H1 (cell line): Measurements from ENCODE around the gene PTK6. TPM values are rescaled to one million over a fixed set of nuclear protein-coding genes. Genes with fewer than 3 reads are reported as not detected.
A peak's percentile ranks its signal among the peaks of the same experiment; 100 is the strongest.

Experiments used
- CTCF ChIA-PET: fragments of 300-600 bp; sonication (Branson Sonifier 250); formaldehyde crosslinking; loops from one replicate; lab custom pipeline; 2021; ENCODE audit not compliant: partially characterized antibody; lab: Charles Lee
- POLR2A ChIA-PET: fragments of 300-600 bp; sonication (Branson Sonifier 250); formaldehyde crosslinking; loops from one replicate; lab custom pipeline; 2021; ENCODE audit warnings: inconsistent platforms; ENCODE audit not compliant: partially characterized antibody; lab: Charles Lee
- DNase-seq, 2 experiments: peaks; one replicate each; pipeline versions ENCODE4 v3.0.0 to v3.0.0-alpha.2; 2010 to 2022; ENCODE audit warnings: low spot score in 2 of 2, low read depth in 1 of 2, mixed read lengths in 1 of 2
- FAIRE-seq: peaks from 2 replicates; lab custom pipeline; 2011; peaks lifted over from hg19 to GRCh38; lab: Jason Lieb, UNC
- H2AFZ ChIP-seq: 2 replicates; pipeline ENCODE4 v1.8.1; 2012; ENCODE audit warnings: low read length, inconsistent platforms
- H2AK5ac ChIP-seq: 2 replicates; pipeline ENCODE4 v1.6.1; 2013; ENCODE audit warnings: low read depth, low read length
- H2BK120ac ChIP-seq: replicated peaks from 2 replicates; pipeline ENCODE3; 2013; ENCODE audit warnings: low read depth, low read length, inconsistent platforms
- H2BK12ac ChIP-seq: 2 replicates; pipeline ENCODE4 v1.6.1; 2013; ENCODE audit warnings: low read depth, low read length
- H2BK15ac ChIP-seq: 2 replicates; pipeline ENCODE4 v1.6.1; 2013; ENCODE audit warnings: low read length
- H2BK20ac ChIP-seq: 2 replicates; pipeline ENCODE4 v1.6.1; 2013; ENCODE audit warnings: low read length
- H2BK5ac ChIP-seq: 2 replicates; pipeline ENCODE4 v1.6.1; 2013; ENCODE audit warnings: low read depth, low read length
- H3K14ac ChIP-seq: 2 replicates; pipeline ENCODE4 v1.6.1; 2013; ENCODE audit warnings: inconsistent platforms; ENCODE audit not compliant: insufficient read length
- H3K18ac ChIP-seq: 2 replicates; pipeline ENCODE4 v1.6.1; 2013; ENCODE audit warnings: low read length; ENCODE audit errors: extremely low read depth
- H3K23ac ChIP-seq: 2 replicates; pipeline ENCODE4 v1.6.1; 2013; ENCODE audit warnings: inconsistent platforms; ENCODE audit not compliant: insufficient read length
- H3K23me2 ChIP-seq: 2 replicates; pipeline ENCODE4 v1.6.1; 2013; ENCODE audit warnings: low read depth, low read length
- H3K27ac ChIP-seq: 2 replicates; pipeline ENCODE4 v1.6.1; 2011; ENCODE audit warnings: low read depth, low read length, inconsistent platforms
- H3K27me3 ChIP-seq, 4 experiments: replicated peaks in 1 of 4; 1 replicate in 1 of 4; 2 replicates in 3 of 4; pipeline versions ENCODE4 v1.6.1 to v1.8.1; 2011 to 2013; ENCODE audit warnings: low read length in 3 of 4, mild to moderate bottlenecking in 3 of 4, inconsistent platforms in 2 of 4, mixed read lengths in 2 of 4, moderate library complexity in 1 of 4; ENCODE audit not compliant: control insufficient read depth in 3 of 4, insufficient read depth in 3 of 4; ENCODE audit errors: extremely low read depth in 1 of 4
- H3K36me3 ChIP-seq, 4 experiments: 2 replicates each; pipeline versions ENCODE4 v1.6.1 to v1.8.1; 2011 to 2013; ENCODE audit warnings: mild to moderate bottlenecking in 4 of 4, low read length in 3 of 4, moderate library complexity in 2 of 4, control low read depth in 1 of 4, inconsistent platforms in 1 of 4; ENCODE audit not compliant: insufficient read depth in 4 of 4, control insufficient read depth in 2 of 4
- H3K4ac ChIP-seq: replicated peaks from 2 replicates; pipeline ENCODE3; 2013; ENCODE audit warnings: low read length, low read depth, mixed read lengths, inconsistent platforms; ENCODE audit not compliant: insufficient read length
- H3K4me1 ChIP-seq, 4 experiments: replicated peaks in 1 of 4; 1 replicate in 1 of 4; 2 replicates in 3 of 4; pipeline versions ENCODE4 v1.6.1 to v1.8.1; 2011 to 2013; ENCODE audit warnings: low read length in 3 of 4, inconsistent platforms in 2 of 4, mixed read lengths in 1 of 4; ENCODE audit not compliant: insufficient read depth in 4 of 4, control insufficient read depth in 3 of 4
- H3K4me2 ChIP-seq, 2 experiments: 2 replicates each; pipeline versions ENCODE4 v1.6.1 to v1.8.1; 2011 to 2013; ENCODE audit warnings: low read depth in 2 of 2, low read length in 2 of 2, control low read depth in 1 of 2, inconsistent platforms in 1 of 2, mild to moderate bottlenecking in 1 of 2; ENCODE audit not compliant: insufficient read depth in 1 of 2
- H3K4me3 ChIP-seq, 4 experiments: fragments of 200-600, 300-600 bp in 1 of 4; sonication (generic), shearing (Covaris generic), sonication (Bioruptor Twin) in 1 of 4; 2 replicates each; pipeline versions ENCODE4 v1.5.1 to v1.8.1; 2011 to 2016; ENCODE audit warnings: low read length in 4 of 4, low read depth in 3 of 4, control low read depth in 2 of 4, inconsistent platforms in 2 of 4, mild to moderate bottlenecking in 2 of 4, mixed read lengths in 1 of 4, moderate library complexity in 1 of 4; ENCODE audit not compliant: insufficient read depth in 2 of 4; ENCODE audit errors: extremely low read depth in 1 of 4
- H3K56ac ChIP-seq: replicated peaks from 2 replicates; pipeline ENCODE3; 2013; ENCODE audit warnings: low read depth, mild to moderate bottlenecking, mixed read lengths, low read length, inconsistent platforms; ENCODE audit not compliant: insufficient read length
- H3K79me1 ChIP-seq: 2 replicates; pipeline ENCODE4 v1.6.1; 2013; ENCODE audit warnings: low read depth, low read length, control low read depth
- H3K79me2 ChIP-seq, 2 experiments: 2 replicates each; pipeline versions ENCODE4 v1.6.1 to v1.8.1; 2012 to 2013; ENCODE audit warnings: low read length in 2 of 2, mild to moderate bottlenecking in 2 of 2, inconsistent platforms in 1 of 2; ENCODE audit not compliant: insufficient read depth in 2 of 2, control insufficient read depth in 1 of 2
- H3K9ac ChIP-seq, 4 experiments: replicated peaks in 1 of 4; 1 replicate in 1 of 4; 2 replicates in 3 of 4; pipeline versions ENCODE4 v1.6.1 to v1.8.1; 2011 to 2013; ENCODE audit warnings: low read depth in 3 of 4, low read length in 3 of 4, control low read depth in 2 of 4, mild to moderate bottlenecking in 2 of 4, moderate library complexity in 2 of 4, inconsistent platforms in 1 of 4; ENCODE audit errors: extremely low read depth in 1 of 4
- H3K9me3 ChIP-seq, 2 experiments: 2 replicates each; pipeline versions ENCODE4 v1.6.1 to v1.8.1; 2012 to 2013; ENCODE audit warnings: mild to moderate bottlenecking in 2 of 2, moderate library complexity in 2 of 2, control low read depth in 1 of 2, inconsistent platforms in 1 of 2, low read depth in 1 of 2, low read length in 1 of 2, mixed read lengths in 1 of 2; ENCODE audit not compliant: insufficient read depth in 2 of 2
- H4K20me1 ChIP-seq, 2 experiments: replicated peaks in 1 of 2; 2 replicates each; pipeline versions ENCODE3 to v1.8.1; 2011 to 2013; ENCODE audit warnings: inconsistent platforms in 2 of 2, low read length in 2 of 2, mild to moderate bottlenecking in 1 of 2; ENCODE audit not compliant: insufficient read depth in 2 of 2, control insufficient read depth in 1 of 2
- H4K5ac ChIP-seq: 2 replicates; pipeline ENCODE4 v1.6.1; 2013; ENCODE audit warnings: low read length, low read depth, mixed read lengths, inconsistent platforms; ENCODE audit not compliant: insufficient read length
- H4K8ac ChIP-seq: 2 replicates; pipeline ENCODE4 v1.8.0; 2013; ENCODE audit warnings: mild to moderate bottlenecking, moderate library complexity, low read length, inconsistent platforms; ENCODE audit not compliant: insufficient read depth; ENCODE audit errors: extremely low read depth
- H4K91ac ChIP-seq: replicated peaks from 2 replicates; pipeline ENCODE3; 2013; ENCODE audit warnings: low read length, mixed read lengths, inconsistent platforms; ENCODE audit not compliant: insufficient read length
- BACH1 ChIP-seq: IDR thresholded peaks from 2 replicates; pipeline ENCODE4 v1.6.1; 2012; ENCODE audit warnings: low read length, improper control_type of control experiment
- CHD1 ChIP-seq: IDR thresholded peaks from 2 replicates; pipeline ENCODE4 v1.6.1; 2012; ENCODE audit warnings: low read depth, low read length, improper control_type of control experiment
- CREB1 ChIP-seq: IDR thresholded peaks from 2 replicates; pipeline ENCODE4 v1.6.1; 2012; ENCODE audit warnings: inconsistent platforms
- EZH2 ChIP-seq: fragments of 200-600 bp; sonication (generic); IDR thresholded peaks from 2 replicates; pipeline ENCODE4 v1.7.1; 2012; ENCODE audit warnings: low read depth, mild to moderate bottlenecking, moderate library complexity, low read length, inconsistent platforms; ENCODE audit not compliant: severe bottlenecking
- KDM4A ChIP-seq: IDR thresholded peaks from one replicate; pipeline ENCODE4 v1.7.1; 2012; ENCODE audit warnings: low read depth, mild to moderate bottlenecking, moderate library complexity, low read length, inconsistent platforms; ENCODE audit not compliant: severe bottlenecking
- POLR2AphosphoS5 ChIP-seq: IDR thresholded peaks from 2 replicates; pipeline ENCODE4 v1.6.1; 2011; ENCODE audit warnings: low read depth, low read length
- RXRA ChIP-seq: IDR thresholded peaks from 2 replicates; pipeline ENCODE4 v1.6.1; 2011; ENCODE audit warnings: low read depth, mild to moderate bottlenecking, low read length, moderate library complexity; ENCODE audit not compliant: insufficient read depth
- SIRT6 ChIP-seq: IDR thresholded peaks from one replicate; pipeline ENCODE4 v1.7.1; 2012; ENCODE audit warnings: low read length, inconsistent platforms
- TAF1 ChIP-seq: IDR thresholded peaks from 2 replicates; pipeline ENCODE4 v1.6.1; 2011; ENCODE audit warnings: mild to moderate bottlenecking, low read depth, low read length
- TAF7 ChIP-seq: optimal IDR thresholded peaks from 2 replicates; pipeline ENCODE3; 2011; ENCODE audit warnings: low read depth, mild to moderate bottlenecking, inconsistent platforms, low read length, moderate library complexity, borderline replicate concordance
- YY1 ChIP-seq: IDR thresholded peaks from 2 replicates; pipeline ENCODE4 v1.6.1; 2011; ENCODE audit warnings: low read depth, mild to moderate bottlenecking, low read length
- WGBS, 2 experiments: shearing (Covaris generic) in 1 of 2; methylation state at CpG; one replicate each; pipeline versions ENCODE4 v1.1.6 to v1.1.7; 2013 to 2015; ENCODE audit warnings: low lambda C conversion rate in 2 of 2, mixed read lengths in 2 of 2, inconsistent platforms in 1 of 2, low coverage in 1 of 2, missing lambda C conversion rate in 1 of 2; ENCODE audit not compliant: insufficient replicate concordance in 2 of 2, insufficient coverage in 1 of 2, insufficient read length in 1 of 2; ENCODE audit errors: extremely low coverage in 1 of 2, missing lambda C conversion rate in 1 of 2; 5-methylcytosine and 5-hydroxymethylcytosine counted together
- long read RNA-seq, 2 experiments: library from RNA in 1 of 2; library from capped mRNA in 1 of 2; stranded (forward); transcript quantifications; one replicate each; pipeline ENCODE4 v2.0.0, GENCODE V29; 2021; ENCODE audit warnings: inconsistent platforms in 1 of 2
- polyA minus RNA-seq, 3 experiments: library from RNA; depleted of rRNA, polyadenylated mRNA; stranded (reverse); fragments of >200 nt; gene quantifications; 1 replicate in 2 of 3; 2 replicates in 1 of 3; pipeline ENCODE4 v1.2.3, GENCODE V29; 2011
- polyA plus RNA-seq, 7 experiments: library from polyadenylated mRNA; depleted of rRNA in 3 of 7; stranded (reverse) in 5 of 7; unstranded in 2 of 7; fragments of >200 nt in 5 of 7; fragments of 200-250 nt in 2 of 7; gene quantifications; 1 replicate in 5 of 7; 2 replicates in 1 of 7; 4 replicates in 1 of 7; pipeline versions ENCODE4 v1.2.1 to v1.2.3, GENCODE V29; 2011 to 2013; ENCODE audit warnings: missing spikeins in 2 of 7, mixed read lengths in 2 of 7
- total RNA-seq: library from RNA; stranded (reverse); fragmentation: NEBNext Ultra II Directional; extraction: Animal tissue kit (Norgen Biotek cat#: 25700); gene quantifications from 2 replicates; pipeline ENCODE4 v1.2.1, GENCODE V29; 2021

The PTK6 gene
- total RNA-seq: 0.17 and 0.19 TPM in 2 replicates
- polyA plus RNA-seq (2011; rRNA removed): 0.12 and 0.30 TPM in 2 replicates
- 0.27 TPM for polyA plus RNA-seq (2011; cell fraction: cytosol; rRNA removed)
- polyA plus RNA-seq (2011; cell fraction: nucleus; rRNA removed): 0.67 TPM
- 0.32 to 0.41 TPM (median 0.40 TPM) in 4 replicates for polyA plus RNA-seq (2012, experiment 1 of 2)
- polyA plus RNA-seq (2012, experiment 2 of 2): 0.25 TPM
- polyA plus RNA-seq (2013, experiment 1 of 2): 0.08 TPM
- polyA plus RNA-seq (2013, experiment 2 of 2): 0.07 TPM
- polyA minus RNA-seq (2011; rRNA and poly(A)+ RNA removed): 0.12 TPM in 1 of 2 replicates, not detected in the other
- polyA minus RNA-seq (2011; cell fraction: cytosol; rRNA and poly(A)+ RNA removed): 0.37 TPM
- 0.20 TPM for polyA minus RNA-seq (2011; cell fraction: nucleus; rRNA and poly(A)+ RNA removed)
- long read RNA-seq, experiment 1: 0 reads
- long read RNA-seq, experiment 2: 0 reads

- peak within 1 kb of the TSS in 3 of 4 experiments; percentile 24 to 48 (median 25); a peak in 4 of 8 replicates for H3K4me3 ChIP-seq
- TF ChIP-seq KDM4A: no peak
- TF ChIP-seq RXRA: no peak
- no peak for TF ChIP-seq TAF7
- TF ChIP-seq CREB1: no peak
- TF ChIP-seq SIRT6: no peak
- TF ChIP-seq BACH1: no peak
- no peak for TF ChIP-seq TAF1
- TF ChIP-seq YY1: no peak
- TF ChIP-seq POLR2AphosphoS5: no peak
- TF ChIP-seq CHD1: no peak
- TF ChIP-seq EZH2: no peak
Measured at GRCh38 chr20:63536997-63537524, at the start of gene PTK6. Gene PTK6 (minus strand): TSS chr20:63537376. CDS start chr20:63537314, 62 bp downstream.

More at GRCh38 chr20:63536997-63537524, at the start of gene PTK6:
- Histone ChIP-seq H3K14ac (no peak within 1 kb of the TSS), H2BK20ac (no peak within 1 kb of the TSS), H3K4me2 (peak within 1 kb of the TSS; percentile 0 to 67; a peak in 3 of 4 replicates), H2BK12ac (peak within 1 kb of the TSS; percentile 75; the same call in 1 of the 2 replicates), H4K8ac (peak within 1 kb of the TSS; percentile 86), H3K27ac (no peak within 1 kb of the TSS), H3K36me3 (no peaks in the 10 kb centered on the region), H3K27me3 (no peaks in the 10 kb centered on the region), H3K79me1 (no peaks in the 10 kb centered on the region), H2BK5ac (peak within 1 kb of the TSS; percentile 44; the same call in 1 of the 2 replicates), H4K20me1 (peaks cover 0 to 2% of the 10 kb centered on the region in 2 experiments), H4K91ac (peak within 1 kb of the TSS; percentile 74), H2AFZ (no peak within 1 kb of the TSS), H3K9ac (no peak within 1 kb of the TSS; a peak in 2 of 7 replicates), H3K18ac (no peak within 1 kb of the TSS; the same call in 1 of the 2 replicates), H3K9me3 (no peaks in the 10 kb centered on the region), H2BK120ac (no peak within 1 kb of the TSS), H3K79me2 (no peaks in the 10 kb centered on the region), H2AK5ac (no peak within 1 kb of the TSS), H2BK15ac (no peak within 1 kb of the TSS), H3K56ac (peak within 1 kb of the TSS; percentile 82), H3K4ac (no peak within 1 kb of the TSS), H3K23me2 (peaks cover 2% of the 10 kb centered on the region; the same call in 1 of the 2 replicates), H3K23ac (no peak within 1 kb of the TSS), H3K4me1 (peaks cover 0 to 23% (median 3%) of the 10 kb centered on the region in 4 experiments; a peak in 5 of 7 replicates), H4K5ac (peak within 1 kb of the TSS; percentile 71)
- ChIA-PET POLR2A (interaction anchor here (0.6 to 3.7 kb wide), 13 partner anchors 9 to 1421 kb away, joined by 3 to 26 read pairs (median 4); partner anchors contain the start of genes PPDPF and STMN3), CTCF (interaction anchor here (0.5 to 4.8 kb wide), 49 partner anchors 8 to 618 kb away, joined by 3 to 23 read pairs (median 5); partner anchors contain the start of genes FNDC11, HELZ2, LIME1 and PPDPF)
- WGBS, 2 experiments: 92% methylated on average over 26 of the region's 29 CpGs; no CpG with 5 or more reads in 1 of the 2 experiments
- no peak for FAIRE-seq
- DNase-seq: no peak
